ENCODE measurements around the gene OSBPL7. TPM values are rescaled to one million over a fixed set of nuclear protein-coding genes. Genes with fewer than 3 reads are reported as not detected.

The OSBPL7 gene
- total and polyA plus RNA-seq, 2 of the 13 experiments (the other 11 are each of a cell fraction or from before 2014, with no cell fraction given), result 4.7 to 6.6 TPM

- TF ChIP-seq ZNF616 (CRISPR knock-in tag; IDR thresholded peaks at IDR 0.05; ENCODE audit: low read depth) (no peak), ZNF605 (CRISPR knock-in tag; IDR thresholded peaks at IDR 0.05) (no peak), PLRG1 (conservative IDR thresholded peaks at IDR 0.05) (no peak)
- TF ChIP-seq, protein P1, sequence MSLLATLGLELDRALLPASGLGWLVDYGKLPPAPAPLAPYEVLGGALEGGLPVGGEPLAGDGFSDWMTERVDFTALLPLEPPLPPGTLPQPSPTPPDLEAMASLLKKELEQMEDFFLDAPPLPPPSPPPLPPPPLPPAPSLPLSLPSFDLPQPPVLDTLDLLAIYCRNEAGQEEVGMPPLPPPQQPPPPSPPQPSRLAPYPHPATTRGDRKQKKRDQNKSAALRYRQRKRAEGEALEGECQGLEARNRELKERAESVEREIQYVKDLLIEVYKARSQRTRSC (CRISPR knock-in tag; IDR thresholded peaks at IDR 0.05; ENCODE audit: low read depth), result no peak
Measured at GRCh38 chr17:47846716-47847340, 25.2 kb upstream of the OSBPL7 start (continued).

DNA sequence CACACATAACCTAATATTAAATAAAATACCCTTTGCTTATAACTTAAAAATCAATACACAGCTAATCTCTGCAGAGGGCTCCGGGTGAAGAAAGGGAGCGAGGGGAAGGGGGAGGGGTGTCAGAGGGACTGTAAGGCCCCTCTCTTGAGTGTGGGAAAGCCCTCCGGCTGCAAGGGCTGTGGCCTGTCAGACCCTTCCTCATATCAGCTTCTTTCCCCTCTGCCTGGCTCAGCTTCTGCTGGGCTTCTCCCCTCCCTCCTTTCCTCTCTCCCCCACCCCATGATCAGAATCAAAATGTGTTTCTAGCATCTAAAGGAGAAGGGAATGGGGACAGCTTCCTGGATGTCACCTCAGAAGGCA, 24.1 kb upstream of the OSBPL7 start:
- Histone ChIP-seq H3K4me3 (replicated peaks in 1 of 3; ENCODE audit: insufficient read depth in 1 of 3, low read depth in 2 of 3, low read length in 3 of 3) (no peak overlapping the region), H3K9ac (ENCODE audit: insufficient read depth, low read depth, low read length) (no peak overlapping the region), H3K36me3 (replicated peaks in 1 of 2; ENCODE audit: control insufficient read depth in 1 of 2, insufficient read depth in 2 of 2, low read length in 2 of 2) (no peaks in the 10 kb centered on the region), H3K9me3 (ENCODE audit: low read length) (no peaks in the 10 kb centered on the region), H3K4me2 (ENCODE audit: low read depth, low read length) (no peak overlapping the region), H3K27me3 (ENCODE audit: control insufficient read depth in 1 of 2, insufficient read depth in 2 of 2, low read length in 2 of 2) (peaks cover 12 to 26% of the 10 kb centered on the region in 2 experiments), H2AFZ (ENCODE audit: low read length) (no peak overlapping the region), H3K79me2 (ENCODE audit: insufficient read depth, low read length) (peaks cover 3% of the 10 kb centered on the region), H4K20me1 (ENCODE audit: insufficient read depth, low read length) (no peaks in the 10 kb centered on the region), H3K27ac (ENCODE audit: extremely low read length, insufficient read depth, low read length) (no peak overlapping the region), H3K4me1 (ENCODE audit: insufficient read depth, low read length) (peaks cover 43% of the 10 kb centered on the region)
- FAIRE-seq (no peak), DNase-seq (ENCODE audit: low spot score) (no peak), ATAC-seq (no peak)
- ChIA-PET CTCF (ENCODE audit: low intra/inter-chr PET ratio, low total read pairs) (interaction anchor here (1.5 to 5.6 kb wide), 2 partner anchors 44 to 173 kb away, joined by 5 to 162 read pairs; no protein-coding TSS in a partner anchor), POLR2A (interaction anchor here (1.0 to 4.8 kb wide), 2 partner anchors 15 to 50 kb away, joined by 6 to 27 read pairs; partner anchors contain the start of genes LRRC46, MRPL10 and SP2)
- intact Hi-C loops (cut with micrococcal nuclease; ENCODE audit: unreplicated experiment) (no loop called here), in situ Hi-C loops (cut with HindIII; ENCODE audit: extremely low pct_ligation_motif_present, low pct_unique_long_range_greater_than_20kb) (no loop called here)
- WGBS (ENCODE audit: low lambda C conversion rate), result 64% methylated on average over 3 of the region's 3 CpGs
- BruUV-seq (replicated peaks), result no TSS peak
- TF ChIP-seq JARID2 (CRISPR knock-in tag; IDR thresholded peaks at IDR 0.05; ENCODE audit: insufficient replicate concordance), result no peak
- TF ChIP-seq ZSCAN12 (CRISPR knock-in tag; IDR thresholded peaks at IDR 0.05), result no peak
- no peak for TF ChIP-seq ZNF44 (CRISPR knock-in tag; IDR thresholded peaks at IDR 0.05)
- no peak for TF ChIP-seq ZNF337 (CRISPR knock-in tag; IDR thresholded peaks at IDR 0.05; ENCODE audit: borderline replicate concordance, low read depth)
- TF ChIP-seq SIN3B (IDR thresholded peaks at IDR 0.05; ENCODE audit: low read length), result no peak
- no peak for TF ChIP-seq PHF8 (CRISPR knock-in tag; IDR thresholded peaks at IDR 0.05)
- TF ChIP-seq, protein P2, sequence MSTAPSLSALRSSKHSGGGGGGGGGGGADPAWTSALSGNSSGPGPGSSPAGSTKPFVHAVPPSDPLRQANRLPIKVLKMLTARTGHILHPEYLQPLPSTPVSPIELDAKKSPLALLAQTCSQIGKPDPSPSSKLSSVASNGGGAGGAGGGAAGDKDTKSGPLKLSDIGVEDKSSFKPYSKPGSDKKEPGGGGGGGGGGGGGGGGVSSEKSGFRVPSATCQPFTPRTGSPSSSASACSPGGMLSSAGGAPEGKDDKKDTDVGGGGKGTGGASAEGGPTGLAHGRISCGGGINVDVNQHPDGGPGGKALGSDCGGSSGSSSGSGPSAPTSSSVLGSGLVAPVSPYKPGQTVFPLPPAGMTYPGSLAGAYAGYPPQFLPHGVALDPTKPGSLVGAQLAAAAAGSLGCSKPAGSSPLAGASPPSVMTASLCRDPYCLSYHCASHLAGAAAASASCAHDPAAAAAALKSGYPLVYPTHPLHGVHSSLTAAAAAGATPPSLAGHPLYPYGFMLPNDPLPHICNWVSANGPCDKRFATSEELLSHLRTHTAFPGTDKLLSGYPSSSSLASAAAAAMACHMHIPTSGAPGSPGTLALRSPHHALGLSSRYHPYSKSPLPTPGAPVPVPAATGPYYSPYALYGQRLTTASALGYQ (CRISPR knock-in tag; IDR thresholded peaks at IDR 0.05), result no peak
- TF ChIP-seq ZMYM4 (CRISPR knock-in tag; IDR thresholded peaks at IDR 0.05), result no peak

Measured in HepG2 (cell line).